Activated naive CD4-positive, alpha-beta T cell treated with anti-CD3 and anti-CD28 coated beads, Interleukin-2, amount 50 U/mL, for 24 hours (primary cell): Measurements from ENCODE around the gene NTNG2.
"Not testable (repeated sequence)": the region's sequence is repeated elsewhere in the genome, so short reads cannot be mapped to it uniquely, and the experiment has no call there.

Source experiments
- H3K27ac Mint-ChIP-seq: one replicate; pipeline ENCODE4 v1.8.0; 2021; ENCODE audit warnings: mild to moderate bottlenecking, mixed read lengths
- H3K27me3 Mint-ChIP-seq: one replicate; pipeline ENCODE4 v1.8.0; 2021; ENCODE audit warnings: mixed read lengths
- H3K36me3 Mint-ChIP-seq: one replicate; pipeline ENCODE4 v1.8.0; 2021; ENCODE audit warnings: mixed read lengths
- H3K4me1 Mint-ChIP-seq: one replicate; pipeline ENCODE4 v1.8.0; 2021; ENCODE audit warnings: mixed read lengths
- H3K4me3 Mint-ChIP-seq: one replicate; pipeline ENCODE4 v1.8.0; 2021; ENCODE audit warnings: mild to moderate bottlenecking, mixed read lengths
- H3K9me3 Mint-ChIP-seq: one replicate; pipeline ENCODE4 v1.8.0; 2021; ENCODE audit warnings: mixed read lengths

The NTNG2 gene

GRCh38 chr9:132161743-132162184, at the start of gene NTNG2:
Gene NTNG2 (plus strand): TSS chr9:132162058. CDS start chr9:132166832, 4,774 bp downstream.
- H3K27ac Mint-ChIP-seq, result peak within 1 kb of the TSS; percentile 85

GRCh38 chr9:132114102-132114707, 47.7 kb upstream of the NTNG2 start:
- H3K27me3 Mint-ChIP-seq, result peaks cover 40% of the 10 kb centered on the region
- H3K4me1 Mint-ChIP-seq, result no peaks in the 10 kb centered on the region
- H3K36me3 Mint-ChIP-seq, result no peaks in the 10 kb centered on the region
- H3K4me3 Mint-ChIP-seq, result no peak overlapping the region
- no peak overlapping the region for H3K27ac Mint-ChIP-seq
- peaks cover 5% of the 10 kb centered on the region for H3K9me3 Mint-ChIP-seq

More at GRCh38 chr9:132161743-132162184, at the start of gene NTNG2:
- Mint-ChIP-seq H3K27me3 (peaks cover 29% of the 10 kb centered on the region), H3K4me1 (peaks cover 14% of the 10 kb centered on the region), H3K4me3 (peak within 1 kb of the TSS; percentile 97), H3K36me3 (no peaks in the 10 kb centered on the region), H3K9me3 (no peaks in the 10 kb centered on the region)

DNA sequence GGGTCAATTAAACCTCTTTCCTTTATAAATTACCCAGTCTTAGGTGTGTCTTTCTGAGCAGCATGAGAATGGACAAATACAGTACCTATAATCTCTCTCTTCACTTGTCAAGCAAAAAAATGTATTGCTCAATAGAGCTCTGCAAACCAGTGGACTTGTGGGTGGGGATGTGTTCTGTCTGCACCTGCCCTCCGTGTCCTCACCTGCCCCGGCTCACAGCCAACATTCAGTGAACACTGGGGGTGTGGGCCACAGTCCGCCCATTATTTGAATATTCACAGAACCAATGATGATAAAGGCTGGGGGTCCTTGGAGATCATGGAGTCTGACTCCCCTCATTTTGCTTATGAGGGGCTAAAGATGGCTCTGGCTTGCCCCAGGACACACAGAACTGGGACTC, 45.3 kb upstream of the NTNG2 start:
- Mint-ChIP-seq H3K9me3 (peaks cover 5% of the 10 kb centered on the region), H3K27ac (no peak overlapping the region), H3K4me3 (no peak overlapping the region), H3K4me1 (no peaks in the 10 kb centered on the region), H3K27me3 (peaks cover 44% of the 10 kb centered on the region), H3K36me3 (no peaks in the 10 kb centered on the region)

GRCh38 chr9:132117694-132118093, 44.2 kb upstream of the NTNG2 start:
- no peaks in the 10 kb centered on the region for H3K4me1 Mint-ChIP-seq
- H3K27me3 Mint-ChIP-seq, result peaks cover 46% of the 10 kb centered on the region

GRCh38 chr9:132121021-132121420, 40.8 kb upstream of the NTNG2 start:
- Mint-ChIP-seq H3K27ac (no peak overlapping the region), H3K9me3 (no peaks in the 10 kb centered on the region), H3K36me3 (no peaks in the 10 kb centered on the region), H3K27me3 (peaks cover 49% of the 10 kb centered on the region), H3K4me3 (no peak overlapping the region), H3K4me1 (peaks cover 5% of the 10 kb centered on the region)

More at GRCh38 chr9:132117694-132118093, 44.2 kb upstream of the NTNG2 start:
- Mint-ChIP-seq H3K27ac (no peak overlapping the region), H3K36me3 (no peaks in the 10 kb centered on the region), H3K4me3 (no peak overlapping the region), H3K9me3 (peaks cover 5% of the 10 kb centered on the region)

GRCh38 chr9:132124800-132125199, 37.1 kb upstream of the NTNG2 start:
- peaks cover 13% of the 10 kb centered on the region for H3K4me1 Mint-ChIP-seq

GRCh38 chr9:132125361-132125760, 36.5 kb upstream of the NTNG2 start:
- peaks cover 13% of the 10 kb centered on the region for H3K4me1 Mint-ChIP-seq
- no peak overlapping the region for H3K4me3 Mint-ChIP-seq
- peaks cover 52% of the 10 kb centered on the region for H3K27me3 Mint-ChIP-seq
- H3K36me3 Mint-ChIP-seq, result no peaks in the 10 kb centered on the region
- H3K9me3 Mint-ChIP-seq, result no peaks in the 10 kb centered on the region
- H3K27ac Mint-ChIP-seq, result no peak overlapping the region

More at GRCh38 chr9:132124800-132125199, 37.1 kb upstream of the NTNG2 start:
- H3K4me3 Mint-ChIP-seq, result no peak overlapping the region
- no peaks in the 10 kb centered on the region for H3K36me3 Mint-ChIP-seq
- H3K9me3 Mint-ChIP-seq, result no peaks in the 10 kb centered on the region
- H3K27ac Mint-ChIP-seq, result no peak overlapping the region
- H3K27me3 Mint-ChIP-seq, result peaks cover 51% of the 10 kb centered on the region

- H3K36me3 Mint-ChIP-seq, result no peaks in the 10 kb centered on the region
- peak overlapping the region; percentile 28 for H3K4me3 Mint-ChIP-seq
- H3K27me3 Mint-ChIP-seq, result peaks cover 48% of the 10 kb centered on the region
- H3K4me1 Mint-ChIP-seq, result peaks cover 13% of the 10 kb centered on the region
- no peaks in the 10 kb centered on the region for H3K9me3 Mint-ChIP-seq
- peak overlapping the region; percentile 63 for H3K27ac Mint-ChIP-seq
These were observed 35.7 kb upstream of the NTNG2 start for GRCh38 chr9:132125944-132126679.

DNA sequence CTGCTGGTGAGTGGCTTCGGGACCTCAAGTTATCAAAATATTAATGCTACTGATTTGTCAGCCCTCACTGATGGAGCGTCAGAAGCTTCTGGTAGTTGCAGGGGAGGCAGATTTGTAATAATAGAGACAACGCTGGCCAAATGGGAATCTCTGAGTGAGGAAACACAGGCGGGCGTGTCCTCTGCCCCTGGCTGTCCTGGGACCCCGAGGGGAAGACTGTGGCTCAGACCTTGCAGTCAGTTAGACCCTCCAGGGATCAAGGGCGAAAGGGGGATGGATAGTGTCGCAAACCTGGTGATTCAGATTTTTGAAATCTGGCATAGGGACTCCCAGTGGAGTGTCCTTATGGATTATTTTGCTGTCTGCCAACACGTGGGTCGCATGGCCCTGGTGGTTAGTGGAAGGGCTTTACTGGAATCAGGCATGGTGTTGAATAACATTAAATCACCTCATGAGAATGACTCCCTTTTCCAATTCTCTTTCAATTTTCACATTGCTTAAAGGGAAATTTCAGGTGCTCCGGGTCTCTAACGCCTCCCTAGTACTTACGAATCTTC, 35.1 kb upstream of the NTNG2 start:
- Mint-ChIP-seq H3K36me3 (no peaks in the 10 kb centered on the region), H3K27me3 (peaks cover 47% of the 10 kb centered on the region), H3K27ac (no peak overlapping the region), H3K4me1 (peaks cover 13% of the 10 kb centered on the region), H3K9me3 (no peaks in the 10 kb centered on the region), H3K4me3 (peak overlapping the region; percentile 28)

DNA sequence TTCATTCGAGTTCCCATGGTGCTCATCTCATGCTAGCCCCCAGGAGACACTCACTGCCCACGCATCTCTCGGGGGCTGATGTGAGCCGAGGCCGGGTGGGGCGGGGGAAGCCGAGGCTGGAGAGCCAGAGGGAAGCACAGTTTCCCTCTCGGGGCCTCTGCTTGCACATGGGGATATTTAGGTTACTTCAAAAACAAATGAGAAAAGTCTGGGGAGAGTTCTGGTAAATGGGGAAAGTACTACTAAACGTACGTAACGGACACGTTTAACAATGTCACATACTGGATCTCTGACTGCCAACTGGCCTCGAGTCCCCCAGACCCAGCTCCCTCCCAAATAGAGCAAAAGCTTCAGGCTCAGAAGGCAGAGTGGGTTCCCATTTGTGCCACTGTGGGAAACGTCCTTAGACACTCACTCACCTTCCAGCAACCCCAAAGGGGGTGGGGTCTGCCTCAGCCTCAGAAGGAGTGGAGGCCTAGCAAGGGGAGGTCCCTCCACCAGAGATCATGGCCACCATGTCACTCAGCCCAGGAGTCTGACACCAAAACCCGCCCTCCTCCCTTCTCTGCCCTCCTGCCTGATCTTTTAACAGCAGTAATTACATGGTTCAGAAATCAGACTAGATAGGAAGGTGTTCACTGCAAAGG, 33.8 kb upstream of the NTNG2 start:
- H3K9me3 Mint-ChIP-seq, result no peaks in the 10 kb centered on the region
- no peak overlapping the region for H3K27ac Mint-ChIP-seq
- H3K27me3 Mint-ChIP-seq, result peaks cover 45% of the 10 kb centered on the region
- H3K4me3 Mint-ChIP-seq, result no peak overlapping the region
- peaks cover 13% of the 10 kb centered on the region for H3K4me1 Mint-ChIP-seq
- H3K36me3 Mint-ChIP-seq, result no peaks in the 10 kb centered on the region

DNA sequence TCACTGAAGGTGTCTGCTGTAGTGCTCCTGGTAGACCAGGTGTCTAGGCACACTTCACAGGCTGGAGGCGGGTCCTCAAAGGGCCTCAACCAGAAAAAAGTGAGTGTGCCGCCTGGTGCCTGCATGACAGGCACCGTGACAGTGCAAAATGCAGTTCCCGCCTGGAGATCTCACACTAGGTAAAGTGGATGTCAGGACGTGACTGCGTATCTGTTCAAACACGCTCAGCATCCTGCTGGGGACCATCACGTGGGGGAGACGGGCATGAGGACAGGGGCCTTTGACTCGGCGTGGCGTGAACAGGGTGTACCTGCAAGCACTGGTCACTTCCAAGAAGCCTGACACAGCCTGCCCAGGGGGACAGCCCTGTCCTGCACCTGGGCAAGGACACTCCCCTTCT, 32.3 kb upstream of the NTNG2 start:
- H3K36me3 Mint-ChIP-seq, result no peaks in the 10 kb centered on the region
- peaks cover 13% of the 10 kb centered on the region for H3K4me1 Mint-ChIP-seq
- H3K27me3 Mint-ChIP-seq, result peaks cover 33% of the 10 kb centered on the region
- no peak overlapping the region for H3K4me3 Mint-ChIP-seq
- H3K9me3 Mint-ChIP-seq, result no peaks in the 10 kb centered on the region
- H3K27ac Mint-ChIP-seq, result no peak overlapping the region

DNA sequence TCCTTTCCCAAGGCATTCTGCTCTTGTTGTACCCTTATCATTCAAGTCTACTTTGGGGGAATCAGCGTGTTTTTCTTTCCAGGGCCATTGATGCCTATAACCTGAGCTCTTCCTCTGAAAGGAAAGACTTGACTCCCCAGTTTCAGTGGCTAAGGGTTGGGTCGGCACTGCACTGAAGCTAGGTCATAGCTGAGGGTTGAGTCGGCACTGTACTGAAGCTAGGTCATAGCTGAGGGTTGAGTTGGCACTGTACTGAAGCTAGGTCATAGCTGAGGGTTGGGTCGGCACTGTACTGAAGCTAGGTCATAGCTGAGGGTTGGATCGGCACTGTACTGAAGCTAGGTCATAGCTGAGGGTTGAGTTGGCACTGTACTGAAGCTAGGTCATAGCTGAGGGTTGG, 27.8 kb upstream of the NTNG2 start:
- peaks cover 18% of the 10 kb centered on the region for H3K27me3 Mint-ChIP-seq
- not testable (repeated sequence) for H3K36me3 Mint-ChIP-seq, H3K4me1 Mint-ChIP-seq, H3K4me3 Mint-ChIP-seq, H3K27ac Mint-ChIP-seq, H3K9me3 Mint-ChIP-seq

- Mint-ChIP-seq H3K4me3 (no peak overlapping the region), H3K4me1 (no peaks in the 10 kb centered on the region), H3K36me3 (no peaks in the 10 kb centered on the region), H3K27ac (no peak overlapping the region), H3K9me3 (no peaks in the 10 kb centered on the region), H3K27me3 (peaks cover 16% of the 10 kb centered on the region)
These were observed 26.4 kb upstream of the NTNG2 start for GRCh38 chr9:132135456-132135855.

GRCh38 chr9:132136151-132136780, 25.6 kb upstream of the NTNG2 start:
- no peak overlapping the region for H3K4me3 Mint-ChIP-seq
- peaks cover 15% of the 10 kb centered on the region for H3K27me3 Mint-ChIP-seq
- H3K4me1 Mint-ChIP-seq, result peaks cover 2% of the 10 kb centered on the region

DNA sequence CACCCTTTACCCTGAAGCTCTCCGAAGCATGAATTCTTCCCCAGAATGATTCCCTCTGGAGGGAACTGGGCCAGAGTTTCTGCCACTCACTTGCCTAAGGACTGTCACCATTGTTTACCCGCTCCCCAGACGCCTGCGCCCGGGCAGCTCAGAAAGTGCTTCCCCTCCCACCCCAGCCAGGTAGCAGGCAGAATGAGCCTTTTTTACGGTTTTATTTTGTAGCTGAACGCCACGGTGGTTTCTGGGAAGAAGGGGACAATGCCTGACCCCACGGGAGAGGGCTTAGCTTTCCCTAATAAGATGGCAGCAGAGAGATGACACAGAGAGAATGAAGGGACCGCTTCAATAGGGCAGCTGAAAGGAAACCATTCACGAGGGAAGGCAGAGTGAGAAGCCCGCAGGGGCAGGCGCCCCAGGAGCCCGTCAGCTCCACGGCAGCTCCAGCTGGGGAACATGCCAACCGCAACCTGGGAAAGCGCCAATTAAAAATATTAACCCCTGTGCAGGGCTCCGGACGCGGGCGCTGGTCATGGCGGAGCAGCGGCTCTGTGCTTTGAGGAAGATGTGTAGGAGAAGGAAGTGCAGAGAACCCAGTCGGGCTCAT, 20.4 kb upstream of the NTNG2 start:
- H3K9me3 Mint-ChIP-seq, result no peaks in the 10 kb centered on the region
- H3K27ac Mint-ChIP-seq, result no peak overlapping the region
- H3K4me3 Mint-ChIP-seq, result peak overlapping the region; percentile 65
- no peaks in the 10 kb centered on the region for H3K36me3 Mint-ChIP-seq
- peaks cover 35% of the 10 kb centered on the region for H3K27me3 Mint-ChIP-seq
- H3K4me1 Mint-ChIP-seq, result peaks cover 11% of the 10 kb centered on the region

More at GRCh38 chr9:132136151-132136780, 25.6 kb upstream of the NTNG2 start:
- Mint-ChIP-seq H3K27ac (no peak overlapping the region), H3K36me3 (no peaks in the 10 kb centered on the region), H3K9me3 (no peaks in the 10 kb centered on the region)
